Activated T-helper 1 cell treated with Interleukin-2 at 50 U/mL for 16 hours (primary cell): Measurements from ENCODE around the gene SLC5A4.
"Not testable (repeated sequence)": the region's sequence is repeated elsewhere in the genome, so short reads cannot be mapped to it uniquely, and the experiment has no call there.

ENCODE experiments used
- DNase-seq: peaks from one replicate; pipeline ENCODE4 v3.0.0-alpha.2; 2020; ENCODE audit warnings: low read depth

The SLC5A4 gene

DNA sequence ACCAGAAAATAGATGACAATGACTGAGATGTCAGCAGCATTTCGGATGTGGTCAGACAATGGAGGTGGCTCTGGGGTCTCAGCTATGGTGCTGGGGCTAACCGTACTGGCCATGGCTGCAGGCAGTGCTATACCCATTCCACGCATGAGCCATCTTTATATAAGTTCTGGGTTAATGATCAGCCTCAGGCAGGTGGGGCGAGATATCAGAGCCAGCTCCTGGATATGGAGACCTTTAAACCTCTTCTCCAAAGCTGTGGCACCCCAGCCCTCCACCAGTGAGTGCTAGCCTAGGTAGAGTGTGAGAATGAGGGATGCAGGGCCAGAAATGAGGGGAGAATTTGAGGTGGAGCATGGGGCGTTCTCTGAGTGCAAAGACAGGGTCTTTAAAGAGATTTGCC lies at the start of gene SLC5A4:
TSS of gene SLC5A4 (minus strand) at position 131 of the 400 bp plus-strand sequence. CDS start at position 113, 18 bp downstream.
- no peak for DNase-seq

DNA sequence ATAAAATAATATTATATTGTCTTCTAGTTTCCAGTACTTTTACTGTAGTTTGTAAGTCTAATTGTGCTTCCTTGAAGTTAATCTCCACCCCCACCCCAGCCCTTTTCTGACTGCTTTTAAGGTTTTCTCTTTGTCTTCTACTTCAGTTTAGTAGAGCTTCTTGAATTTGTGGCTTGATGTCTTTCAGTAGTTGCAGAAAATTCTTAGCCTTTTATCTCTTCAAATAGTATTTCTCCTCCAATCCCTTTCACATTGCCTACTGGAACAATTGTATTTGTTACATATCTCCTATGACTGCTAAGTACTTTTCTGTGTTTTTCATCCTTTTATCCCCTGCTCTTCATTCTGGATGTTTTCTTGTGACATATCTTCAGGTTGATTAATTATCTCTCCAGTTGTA lies 38.8 kb upstream of the SLC5A4 start:
- DNase-seq = not testable (repeated sequence)

DNA sequence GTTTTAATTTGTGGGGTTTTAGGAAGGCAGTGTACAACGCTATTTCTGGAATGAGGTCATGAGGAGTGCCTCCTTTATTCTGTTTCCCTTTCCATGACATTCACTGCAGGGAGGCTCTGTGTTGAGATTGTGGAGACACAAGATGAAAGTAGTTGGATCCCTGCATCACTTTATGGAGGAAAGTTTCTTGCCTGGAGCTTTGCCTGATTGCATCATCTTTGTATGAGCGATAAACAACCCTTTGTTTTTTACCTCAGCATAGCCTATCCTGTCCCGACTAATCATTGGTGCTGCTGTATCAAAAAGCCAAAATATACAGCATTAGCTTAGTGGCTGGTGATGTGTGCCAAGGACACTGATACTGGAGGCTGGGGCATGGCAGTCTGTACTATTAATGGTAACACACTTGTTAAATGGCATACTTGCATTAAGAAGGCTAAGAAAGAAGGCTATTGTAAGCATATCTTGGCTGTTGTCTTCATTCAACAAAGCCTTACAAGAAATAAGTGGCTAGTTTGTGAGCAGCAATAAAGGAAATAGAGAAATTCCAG lies 31.2 kb upstream of the SLC5A4 start:
- no peak for DNase-seq

DNA sequence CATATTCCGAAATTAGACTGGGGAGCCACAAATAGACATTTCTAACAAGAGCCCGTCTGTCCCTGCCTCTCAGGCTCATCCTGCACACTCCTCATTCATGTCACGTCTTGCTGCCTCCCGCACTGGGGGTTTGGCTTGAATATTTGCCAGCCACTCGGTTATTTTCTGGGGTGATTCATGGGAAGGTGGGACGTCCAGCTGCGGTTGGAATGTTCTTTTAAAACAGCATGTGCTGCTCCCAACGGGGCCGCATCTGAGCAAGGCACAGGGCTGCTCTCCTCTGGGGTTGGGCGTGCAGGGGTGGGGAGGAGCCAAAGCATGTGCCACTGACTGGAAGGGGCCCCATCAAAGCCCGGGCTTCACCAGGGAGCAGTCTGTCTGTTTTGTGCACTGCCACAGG lies 25.9 kb upstream of the SLC5A4 start:
- no peak for DNase-seq

DNA sequence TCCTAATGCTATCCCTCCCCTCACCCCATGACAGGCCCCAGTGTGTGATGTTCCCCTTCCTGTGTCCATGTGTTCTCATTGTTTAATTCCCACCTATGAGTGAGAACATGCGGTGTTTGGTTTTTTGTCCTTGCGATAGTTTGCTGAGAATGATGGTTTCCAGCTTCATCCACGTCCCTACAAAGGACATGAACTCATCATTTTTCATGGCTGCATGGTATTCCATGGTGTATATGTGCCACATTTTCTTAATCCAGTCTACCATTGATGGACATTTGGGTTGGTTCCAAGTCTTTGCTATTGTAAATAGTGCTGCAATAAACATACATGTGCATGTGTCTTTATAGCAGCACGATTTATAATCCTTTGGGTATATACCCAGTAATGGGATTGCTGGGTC lies 20.2 kb upstream of the SLC5A4 start:
- DNase-seq = not testable (repeated sequence)

DNA sequence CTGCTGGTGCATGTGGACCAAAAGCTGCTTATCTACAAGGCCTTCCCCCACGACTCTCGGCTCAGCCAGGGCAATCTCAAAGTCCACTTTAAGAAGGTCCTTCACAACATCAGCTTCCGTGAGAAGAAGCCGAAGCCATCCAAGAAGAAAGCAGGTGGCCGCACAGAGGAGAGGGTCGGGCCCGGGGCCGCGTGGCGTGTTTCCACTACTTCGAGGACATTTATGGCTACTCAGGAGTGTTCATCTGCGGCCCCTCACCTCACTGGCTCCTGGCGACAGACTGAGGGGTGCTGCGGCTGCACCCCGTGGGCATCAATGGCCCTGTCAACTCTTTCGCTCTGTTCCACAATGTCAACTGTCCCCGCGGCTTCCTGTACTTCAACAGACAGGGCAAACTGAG lies 16.2 kb upstream of the SLC5A4 start:
- DNase-seq = no peak

DNA sequence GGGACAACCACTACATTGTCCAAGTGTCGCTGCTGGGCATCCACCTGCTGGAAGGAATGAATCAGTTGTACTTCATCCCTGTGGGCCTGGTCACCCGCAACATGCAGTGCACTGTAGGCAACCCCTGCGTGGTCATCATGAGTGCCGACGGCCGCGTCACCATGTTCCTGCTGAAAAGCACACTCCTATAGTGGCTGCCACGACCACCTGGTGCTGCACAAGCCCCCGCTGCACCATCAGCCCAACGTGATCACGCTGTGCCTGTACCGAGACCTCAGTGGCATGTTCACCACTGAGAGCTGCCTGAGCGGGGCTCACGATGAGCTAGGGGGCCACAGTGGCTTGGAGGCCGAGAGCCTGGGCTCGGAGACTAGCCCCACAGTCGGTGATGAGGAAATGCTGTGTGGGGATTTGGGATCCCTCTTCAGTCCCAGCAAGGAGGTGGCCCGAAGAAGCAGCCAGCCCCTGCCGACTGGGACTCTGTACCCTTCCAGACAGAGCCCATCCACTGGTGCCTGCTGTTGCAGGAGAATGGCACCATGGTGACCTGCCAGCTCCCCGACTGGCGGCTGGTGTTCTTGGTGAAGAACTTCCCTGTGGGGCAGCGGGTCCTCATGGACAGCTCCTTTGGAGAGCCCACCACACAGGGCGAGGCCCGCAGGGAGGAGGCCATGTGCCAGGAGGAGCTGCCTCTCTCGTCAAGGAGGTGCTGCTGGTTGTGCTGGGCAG lies 15.7 kb upstream of the SLC5A4 start:
- DNase-seq = no peak

DNA sequence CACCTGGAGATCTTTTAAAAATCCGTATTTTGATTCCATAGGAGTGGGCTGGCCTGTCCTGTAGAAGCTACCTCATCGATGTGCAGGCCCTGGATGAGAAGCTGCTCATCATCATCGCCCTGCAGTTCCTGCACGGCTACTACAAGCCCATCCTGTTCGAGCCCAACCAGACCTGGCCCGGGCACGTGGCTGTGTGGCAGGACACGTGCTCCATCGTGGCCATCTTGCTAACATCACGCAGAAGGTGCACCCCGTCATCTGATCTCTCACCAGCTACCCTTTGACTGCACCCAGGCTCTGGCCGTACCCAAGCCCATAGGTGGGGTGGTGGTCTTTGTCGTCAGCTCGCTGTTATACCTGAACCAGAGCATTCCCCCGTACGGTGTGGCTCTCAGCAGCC lies 14.2 kb upstream of the SLC5A4 start:
- DNase-seq = no peak

DNA sequence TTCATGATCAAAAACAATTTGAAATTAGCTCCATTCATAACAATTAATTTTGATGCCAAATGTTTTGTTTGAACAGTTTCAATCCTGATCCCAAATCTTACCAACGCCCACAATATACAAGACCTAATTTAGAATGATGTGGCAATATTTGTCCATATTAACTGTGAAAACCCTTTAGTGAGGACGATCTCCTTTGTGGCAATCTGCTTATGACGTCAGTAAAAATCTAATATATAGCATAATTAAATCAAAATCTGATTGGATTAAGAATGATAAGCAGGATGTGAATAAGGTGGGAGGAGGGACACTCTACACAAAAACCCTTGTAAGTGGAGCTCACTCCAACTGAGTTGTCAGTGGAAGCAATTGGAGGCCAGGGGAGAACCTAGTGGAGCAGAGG lies 11.9 kb upstream of the SLC5A4 start:
- DNase-seq = no peak

DNA sequence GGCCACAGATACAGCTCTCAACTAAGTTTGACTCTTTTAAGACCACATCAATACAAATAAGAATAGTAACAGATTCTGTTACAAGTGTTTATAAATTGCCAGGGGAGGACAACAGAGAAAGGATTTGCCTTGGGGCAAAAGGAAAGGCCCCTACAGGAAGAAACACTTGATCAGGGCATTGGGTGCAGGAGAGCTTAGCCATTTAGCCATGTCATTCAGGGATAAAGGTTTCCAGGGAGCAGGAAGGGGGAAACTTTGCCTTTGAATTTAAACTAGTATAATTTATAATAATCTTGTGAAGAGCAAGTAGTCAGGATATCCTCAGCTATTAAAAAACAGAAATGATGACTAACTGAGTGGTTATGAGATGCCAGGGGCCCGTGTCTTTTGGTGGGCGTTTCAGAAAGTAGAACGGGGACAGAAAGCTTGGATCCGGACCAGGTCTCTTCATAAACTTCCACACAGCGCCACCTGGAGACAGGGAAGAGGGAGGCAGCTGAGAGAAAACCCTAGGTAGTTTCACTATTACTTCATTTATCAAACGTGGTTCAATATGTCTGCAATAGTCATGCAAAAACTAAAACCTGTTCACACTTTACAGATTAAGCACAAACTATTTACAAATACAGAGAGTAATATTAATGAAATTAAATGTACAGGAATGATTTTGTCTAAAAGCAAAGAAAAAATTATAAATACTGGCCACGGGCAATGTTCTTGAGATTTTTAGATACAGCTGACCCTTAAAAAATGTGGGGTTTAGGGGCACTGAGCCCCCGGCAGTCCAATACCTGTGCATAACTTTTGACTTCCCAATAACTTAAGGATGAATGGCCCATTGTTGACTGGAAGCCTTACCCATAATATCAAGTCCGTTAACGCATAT lies 11.0 kb upstream of the SLC5A4 start:
- peak; percentile 37 for DNase-seq

DNA sequence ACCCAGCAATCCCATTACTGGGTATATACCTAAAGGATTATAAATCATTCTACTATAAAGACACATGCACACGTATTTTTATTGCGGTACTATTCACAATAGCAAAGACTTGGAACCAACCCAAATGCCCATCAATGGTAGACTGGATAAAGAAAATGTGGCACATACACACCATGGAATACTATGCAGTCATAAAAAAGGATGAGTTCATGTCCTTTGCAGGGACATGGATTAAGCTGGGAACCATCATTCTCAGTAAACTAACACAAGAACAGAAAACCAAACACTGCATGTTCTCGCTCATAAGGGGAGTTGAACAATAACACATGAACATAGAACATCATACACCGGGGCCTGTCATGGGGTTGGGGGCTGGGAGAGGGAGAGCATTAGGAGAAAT lies 8.5 kb upstream of the SLC5A4 start:
- DNase-seq = not testable (repeated sequence)

DNA sequence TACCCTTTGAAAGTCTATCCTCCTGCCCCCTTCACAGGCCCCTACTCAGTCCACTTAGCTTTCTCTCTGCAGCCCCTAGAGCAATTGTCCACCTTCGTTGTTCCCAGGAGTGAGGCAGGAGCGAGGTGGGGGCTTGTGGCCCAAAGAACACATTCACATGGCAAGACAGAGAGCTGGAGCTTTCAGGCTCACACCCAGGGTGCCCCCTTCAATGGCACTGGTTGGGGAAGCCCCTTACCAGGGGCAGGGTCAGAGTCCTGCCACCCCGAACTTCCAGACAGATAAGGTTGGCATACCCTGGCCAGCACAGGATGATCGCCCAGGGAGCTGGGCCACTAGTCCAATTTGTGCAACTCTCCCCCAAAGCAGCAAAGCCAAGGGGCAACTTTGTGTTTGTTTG lies 6.2 kb upstream of the SLC5A4 start:
- DNase-seq = no peak

DNA sequence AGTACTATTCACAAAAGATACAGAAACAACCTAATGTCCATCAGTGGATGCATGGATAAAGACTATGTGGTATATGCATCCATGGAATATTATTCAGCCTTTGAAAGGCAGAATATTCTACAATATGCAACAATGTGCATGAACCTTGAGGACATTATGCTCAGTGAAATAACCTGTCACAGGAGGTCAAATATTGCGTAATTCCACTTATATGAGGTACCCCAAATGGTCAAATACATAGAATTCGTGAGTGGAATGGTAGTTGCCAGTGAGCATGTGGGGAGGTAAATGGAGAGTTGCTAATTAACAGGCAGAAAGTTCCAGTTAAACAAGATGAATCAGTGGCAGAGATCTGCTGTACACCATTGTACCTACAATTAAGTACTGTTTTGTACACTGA lies 3.6 kb upstream of the SLC5A4 start:
- no peak for DNase-seq

DNA sequence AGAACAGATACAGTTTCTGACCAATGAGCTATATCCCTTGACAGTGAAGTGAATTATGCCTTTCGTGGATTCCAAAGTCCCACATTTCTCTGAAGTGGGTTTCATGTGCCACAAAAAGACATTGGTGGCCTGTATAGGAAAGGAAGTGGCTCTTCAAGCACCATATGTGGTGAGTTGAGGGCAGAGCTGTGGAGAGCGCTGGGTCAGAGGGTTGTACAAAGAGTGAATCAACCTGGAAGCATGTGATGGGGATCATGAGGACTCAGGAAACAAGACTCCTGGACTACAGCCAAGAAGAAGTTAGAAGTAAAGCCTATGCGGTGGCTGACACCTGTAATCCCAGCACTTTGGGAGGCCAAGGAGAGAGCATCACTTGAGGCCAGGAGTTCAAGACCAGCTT lies 579 bp upstream of the SLC5A4 start:
- no peak for DNase-seq

DNA sequence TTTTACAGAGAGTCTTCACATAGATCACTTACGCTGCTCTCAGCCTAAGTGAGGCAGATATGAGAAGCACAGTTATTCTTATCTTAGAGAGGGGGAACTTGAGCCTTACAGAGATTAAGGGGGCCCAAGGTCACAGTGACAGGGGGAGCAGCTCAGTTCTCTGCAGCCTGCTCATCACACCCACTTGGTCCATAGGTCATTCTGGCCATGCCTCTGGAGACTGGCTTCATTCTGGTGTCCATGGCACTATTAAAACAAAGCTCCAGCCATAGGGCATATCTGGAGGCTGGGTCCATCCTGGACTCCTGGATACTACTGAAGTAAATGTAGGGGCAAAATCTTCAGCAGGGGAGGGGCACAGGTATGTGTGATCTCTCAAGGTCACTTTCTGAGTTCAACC lies 5.9 kb downstream of the SLC5A4 start:
- DNase-seq = no peak

DNA sequence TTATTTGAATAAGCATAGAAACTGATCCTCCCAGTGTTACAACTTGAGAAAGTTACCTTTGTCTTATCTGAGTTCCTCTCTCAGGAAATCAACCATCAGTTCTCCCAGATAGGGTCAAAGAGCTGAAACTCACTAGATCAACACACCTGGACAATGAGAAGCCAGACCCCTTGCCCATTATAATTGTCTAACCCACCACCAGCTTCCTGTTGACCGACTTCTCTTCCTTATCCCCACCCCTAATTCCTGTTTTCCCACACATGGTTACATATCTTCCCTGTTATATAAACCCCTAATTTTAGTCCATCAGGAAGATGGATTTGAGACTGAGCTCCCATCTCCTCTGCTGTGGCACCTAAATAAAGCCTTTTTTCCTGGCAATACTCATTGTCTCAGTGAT lies 6.9 kb downstream of the SLC5A4 start:
- DNase-seq = no peak

DNA sequence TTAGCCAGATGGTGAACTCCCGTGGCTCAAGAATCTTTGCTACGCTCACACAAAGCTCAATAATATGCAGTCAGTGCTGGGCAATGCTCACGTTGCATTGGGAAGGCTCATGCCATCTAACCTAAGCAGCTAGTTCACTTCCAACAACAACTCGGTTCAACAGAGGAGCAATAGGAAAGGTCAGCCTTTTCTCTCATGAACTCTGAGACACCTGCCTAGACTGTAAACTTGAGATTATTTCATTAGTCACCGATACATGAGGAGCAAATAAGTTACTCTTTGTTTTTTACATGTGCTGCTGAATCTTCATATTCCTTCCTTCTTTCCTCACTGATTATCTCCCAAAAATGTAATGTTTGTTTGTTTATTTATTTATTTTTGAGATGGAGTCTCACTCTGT lies 9.0 kb downstream of the SLC5A4 start:
- no peak for DNase-seq

DNA sequence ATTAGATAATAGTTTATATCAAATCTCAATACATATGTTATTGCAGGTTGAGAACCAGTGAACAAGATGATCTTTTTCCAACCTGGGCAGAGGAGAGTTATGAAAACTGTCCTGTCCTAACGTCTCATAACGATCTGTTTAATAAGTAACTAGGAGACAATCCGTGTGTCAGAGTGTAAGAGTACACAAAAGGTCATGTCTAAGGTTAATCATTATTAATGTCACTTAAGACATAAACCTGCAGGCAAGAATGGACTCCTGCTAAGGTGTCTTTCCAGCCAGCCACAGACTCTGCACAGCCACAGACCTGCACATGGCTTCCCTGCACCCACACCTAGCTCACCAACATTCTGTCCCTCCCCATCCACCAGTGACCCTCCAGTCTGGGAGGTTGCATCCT lies 10.1 kb downstream of the SLC5A4 start:
- DNase-seq = no peak

DNA sequence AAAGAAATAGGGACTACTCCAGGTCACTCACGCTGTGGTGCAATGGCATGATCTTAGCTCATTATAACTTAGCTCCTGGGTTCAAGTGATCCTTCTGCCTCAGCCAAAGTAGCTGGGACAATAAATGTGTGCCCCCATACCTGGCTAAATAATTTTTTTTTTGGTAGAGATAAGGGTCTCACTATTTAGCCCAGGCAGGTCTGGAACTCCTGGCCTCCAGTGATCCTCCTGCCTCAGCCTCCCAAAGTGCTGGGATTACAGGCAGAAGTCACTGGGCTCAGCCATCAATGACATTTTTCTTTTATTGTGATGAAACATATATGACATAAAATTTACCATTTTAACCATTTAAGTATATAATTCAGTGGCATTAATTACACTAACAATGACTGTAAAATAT lies 10.6 kb downstream of the SLC5A4 start:
- DNase-seq = no peak

DNA sequence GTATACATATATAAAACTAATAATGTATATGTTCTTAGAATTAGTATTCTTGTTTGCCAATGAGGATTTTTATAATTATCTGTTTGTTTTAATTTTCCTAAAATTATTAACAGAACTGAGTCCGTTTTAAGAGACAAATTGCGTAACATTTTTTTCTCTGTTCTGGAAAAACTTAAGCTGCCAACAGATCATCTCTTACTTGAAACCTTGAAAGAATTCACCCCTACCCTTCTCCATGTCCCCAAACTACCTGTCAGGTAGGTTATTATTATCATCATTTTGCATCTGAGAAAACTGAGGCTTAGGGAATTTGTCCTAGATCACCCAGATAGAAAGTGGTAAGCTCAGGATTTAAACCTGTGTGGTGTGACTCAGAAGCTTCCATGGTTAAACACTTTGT lies 14.7 kb downstream of the SLC5A4 start:
- DNase-seq = no peak

DNA sequence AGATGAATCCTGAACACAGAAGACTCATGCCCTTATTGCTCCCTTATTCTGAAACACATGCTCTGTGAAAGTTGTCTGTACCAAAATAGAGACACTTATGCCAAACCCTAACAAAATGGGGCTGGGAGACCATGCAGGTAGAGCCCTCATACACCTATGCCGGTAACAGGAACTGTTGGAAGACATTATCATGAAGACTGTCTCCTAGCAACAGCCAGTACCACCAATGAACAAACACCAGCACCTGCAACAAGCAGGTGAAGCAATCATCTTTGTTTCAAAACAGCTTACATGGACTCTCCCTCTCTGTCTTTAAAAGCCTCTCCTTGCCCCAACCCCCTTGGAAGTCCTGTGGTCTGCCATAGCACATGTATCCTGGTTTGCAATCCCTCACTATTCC lies 17.2 kb downstream of the SLC5A4 start:
- DNase-seq = no peak

DNA sequence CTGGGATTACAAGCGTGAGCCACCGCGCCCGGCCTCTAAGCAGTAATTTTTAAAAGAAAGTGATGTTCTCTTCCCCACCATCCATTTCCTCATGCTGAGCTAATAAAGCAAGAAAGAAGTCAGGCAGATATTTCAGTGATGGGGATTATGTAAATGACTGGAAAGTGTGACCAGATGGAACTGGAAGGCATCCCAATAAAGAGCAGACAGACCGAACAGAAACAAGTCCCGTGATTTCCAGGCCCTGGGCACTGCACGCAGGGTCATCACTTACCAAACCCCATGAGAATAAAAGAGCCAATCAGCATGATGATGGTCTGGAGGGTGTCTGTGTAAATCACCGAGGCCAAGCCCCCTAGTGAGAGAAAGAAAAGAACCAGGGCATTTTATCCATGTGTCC lies 18.2 kb downstream of the SLC5A4 start:
- no peak for DNase-seq

DNA sequence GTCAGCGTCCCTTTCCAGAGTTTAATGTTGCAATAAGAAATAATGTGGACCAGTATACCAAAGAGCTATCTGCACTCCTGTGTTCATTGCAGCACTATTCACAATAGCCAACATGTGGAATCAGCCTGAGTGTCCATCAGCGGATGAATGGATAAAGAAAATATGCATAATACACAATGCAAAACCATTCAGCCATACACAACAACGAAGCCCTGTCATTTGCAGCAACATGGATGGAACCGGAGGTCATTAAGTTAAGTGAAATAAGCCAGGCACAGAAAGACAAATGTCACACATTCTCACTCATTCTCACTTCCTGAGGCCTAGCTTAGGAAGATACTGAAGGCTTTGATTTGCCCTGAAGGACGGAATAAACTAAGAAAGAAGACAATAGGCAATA lies 22.1 kb downstream of the SLC5A4 start:
- DNase-seq = no peak
